Thyroid gland (tissue), 4 donors: Measurements from ENCODE around the gene CDKN2A. TPM values are rescaled to one million over a fixed set of nuclear protein-coding genes. Genes with fewer than 3 reads are reported as not detected.

Experiments used
- DNase-seq, 2 donors: peaks; one replicate each; pipeline ENCODE4 v3.0.0-alpha.2; 2019
- H3K27ac ChIP-seq, 3 donors: fragments of 200-600 bp; sonication (generic); 1 replicate in 2 of 3; 2 replicates in 1 of 3; pipeline ENCODE4 v1.5.1; 2016 to 2019; ENCODE audit warnings: mild to moderate bottlenecking in 1 of 3, moderate library complexity in 1 of 3
- H3K27me3 ChIP-seq: fragments of 200-600 bp; sonication (generic); one replicate; pipeline ENCODE4 v1.5.1; 2019
- H3K36me3 ChIP-seq, 2 donors: fragments of 200-600 bp; sonication (generic); one replicate each; pipeline ENCODE4 v1.5.1; 2016 to 2019
- H3K4me1 ChIP-seq, 2 donors: fragments of 200-600 bp; sonication (generic); one replicate each; pipeline ENCODE4 v1.5.1; 2017 to 2019
- H3K4me3 ChIP-seq, 3 donors: fragments of 200-600 bp; sonication (generic); replicated peaks in 1 of 3; 1 replicate in 2 of 3; 2 replicates in 1 of 3; pipeline ENCODE4 v1.5.1; 2016; ENCODE audit warnings: mild to moderate bottlenecking in 1 of 3
- H3K9me3 ChIP-seq: fragments of 200-600 bp; sonication (generic); one replicate; pipeline ENCODE4 v1.5.1; 2017
- POLR2A ChIP-seq, 2 donors: fragments of 450-650 bp; IDR thresholded peaks; one replicate each; pipeline ENCODE4 v1.6.1; 2017; ENCODE audit warnings: antibody characterized with exemption in 2 of 2, mild to moderate bottlenecking in 2 of 2, moderate library complexity in 1 of 2
- WGBS, 2 donors: methylation state at CpG; one replicate each; pipeline ENCODE4 v1.1.5; 2017; 5-methylcytosine and 5-hydroxymethylcytosine counted together
- intact Hi-C: fragments of 100-400 bp; cut with DNase I; formaldehyde crosslinking; loops from one replicate; pipeline ENCODE4 v1.15.1; 2023
- total RNA-seq, 4 donors: library from RNA; depleted of rRNA; stranded (reverse); fragments of >200 nt; gene quantifications; one replicate each; pipeline ENCODE4 v1.2.3, GENCODE V29; 2016
- TF ChIP-seq, protein P1 (sequence below), 6 experiments: fragments of 200-600 bp in 3 of 6; fragments of 450-650 bp in 3 of 6; sonication (generic) in 3 of 6; IDR thresholded peaks; one replicate each; pipeline ENCODE4 v1.5.1; 2016 to 2019; ENCODE audit warnings: antibody characterized with exemption in 6 of 6, mild to moderate bottlenecking in 2 of 6, inconsistent platforms in 1 of 6, moderate library complexity in 1 of 6

Gene CDKN2A
- total RNA-seq, 4 donors from 2014 or later, result 1.9 to 2.3 (median 2.1) TPM; not detected in 1

- peaks cover 29% of the 10 kb centered on the region for H3K27me3 ChIP-seq
- no peaks in the 10 kb centered on the region for H3K36me3 ChIP-seq
- TF ChIP-seq POLR2A (IDR thresholded peaks at IDR 0.05), result peak in 1 of 2 donors; percentile 70
- TF ChIP-seq, protein P1, sequence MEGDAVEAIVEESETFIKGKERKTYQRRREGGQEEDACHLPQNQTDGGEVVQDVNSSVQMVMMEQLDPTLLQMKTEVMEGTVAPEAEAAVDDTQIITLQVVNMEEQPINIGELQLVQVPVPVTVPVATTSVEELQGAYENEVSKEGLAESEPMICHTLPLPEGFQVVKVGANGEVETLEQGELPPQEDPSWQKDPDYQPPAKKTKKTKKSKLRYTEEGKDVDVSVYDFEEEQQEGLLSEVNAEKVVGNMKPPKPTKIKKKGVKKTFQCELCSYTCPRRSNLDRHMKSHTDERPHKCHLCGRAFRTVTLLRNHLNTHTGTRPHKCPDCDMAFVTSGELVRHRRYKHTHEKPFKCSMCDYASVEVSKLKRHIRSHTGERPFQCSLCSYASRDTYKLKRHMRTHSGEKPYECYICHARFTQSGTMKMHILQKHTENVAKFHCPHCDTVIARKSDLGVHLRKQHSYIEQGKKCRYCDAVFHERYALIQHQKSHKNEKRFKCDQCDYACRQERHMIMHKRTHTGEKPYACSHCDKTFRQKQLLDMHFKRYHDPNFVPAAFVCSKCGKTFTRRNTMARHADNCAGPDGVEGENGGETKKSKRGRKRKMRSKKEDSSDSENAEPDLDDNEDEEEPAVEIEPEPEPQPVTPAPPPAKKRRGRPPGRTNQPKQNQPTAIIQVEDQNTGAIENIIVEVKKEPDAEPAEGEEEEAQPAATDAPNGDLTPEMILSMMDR (IDR thresholded peaks at IDR 0.05), result peak; percentile 27 to 72 (median 60)
- H3K27ac ChIP-seq, result peak within 1 kb of the TSS in 2 of 3 donors; percentile 77 to 82
- H3K4me3 ChIP-seq, result peak within 1 kb of the TSS in 2 of 3 donors; percentile 32 to 59
- H3K4me1 ChIP-seq, result peaks cover 4 to 11% of the 10 kb centered on the region in 2 donors
- 1 to 2% methylated on average over 47 to 56 of the region's 86 CpGs for WGBS, 2 donors
- no peaks in the 10 kb centered on the region for H3K9me3 ChIP-seq
- DNase-seq, result peak; percentile 91 to 94
- intact Hi-C loops, result loop anchor here (5.0 kb wide), 1 partner anchor 207 kb away; the partner anchor contains the start of gene MTAP
Measured at GRCh38 chr9:22008717-22009505, 14.7 kb upstream of the CDKN2A start, which contains the start of gene CDKN2B. CDKN2B (minus strand) TSS chr9:22009305; CDS start chr9:22008953, 352 bp downstream.

GRCh38 chr9:22008384-22008716 is 14.2 kb upstream of the CDKN2A start:
- DNase-seq, result no peak
- TF ChIP-seq, protein P1 (IDR thresholded peaks at IDR 0.05), result no peak
- no peak for TF ChIP-seq POLR2A (IDR thresholded peaks at IDR 0.05)
- Histone ChIP-seq H3K27me3 (peaks cover 32% of the 10 kb centered on the region), H3K27ac (peak overlapping the region in 1 of 3 donors; percentile 77), H3K9me3 (no peaks in the 10 kb centered on the region), H3K36me3 (no peaks in the 10 kb centered on the region), H3K4me3 (peak overlapping the region in 1 of 3 donors; percentile 59), H3K4me1 (peaks cover 4 to 11% of the 10 kb centered on the region in 2 donors)
- intact Hi-C loops, result loop anchor here (5.0 kb wide), 1 partner anchor 206 kb away; the partner anchor contains the start of gene MTAP
- 6 to 7% methylated on average over 8 of the region's 8 CpGs for WGBS, 2 donors

DNA sequence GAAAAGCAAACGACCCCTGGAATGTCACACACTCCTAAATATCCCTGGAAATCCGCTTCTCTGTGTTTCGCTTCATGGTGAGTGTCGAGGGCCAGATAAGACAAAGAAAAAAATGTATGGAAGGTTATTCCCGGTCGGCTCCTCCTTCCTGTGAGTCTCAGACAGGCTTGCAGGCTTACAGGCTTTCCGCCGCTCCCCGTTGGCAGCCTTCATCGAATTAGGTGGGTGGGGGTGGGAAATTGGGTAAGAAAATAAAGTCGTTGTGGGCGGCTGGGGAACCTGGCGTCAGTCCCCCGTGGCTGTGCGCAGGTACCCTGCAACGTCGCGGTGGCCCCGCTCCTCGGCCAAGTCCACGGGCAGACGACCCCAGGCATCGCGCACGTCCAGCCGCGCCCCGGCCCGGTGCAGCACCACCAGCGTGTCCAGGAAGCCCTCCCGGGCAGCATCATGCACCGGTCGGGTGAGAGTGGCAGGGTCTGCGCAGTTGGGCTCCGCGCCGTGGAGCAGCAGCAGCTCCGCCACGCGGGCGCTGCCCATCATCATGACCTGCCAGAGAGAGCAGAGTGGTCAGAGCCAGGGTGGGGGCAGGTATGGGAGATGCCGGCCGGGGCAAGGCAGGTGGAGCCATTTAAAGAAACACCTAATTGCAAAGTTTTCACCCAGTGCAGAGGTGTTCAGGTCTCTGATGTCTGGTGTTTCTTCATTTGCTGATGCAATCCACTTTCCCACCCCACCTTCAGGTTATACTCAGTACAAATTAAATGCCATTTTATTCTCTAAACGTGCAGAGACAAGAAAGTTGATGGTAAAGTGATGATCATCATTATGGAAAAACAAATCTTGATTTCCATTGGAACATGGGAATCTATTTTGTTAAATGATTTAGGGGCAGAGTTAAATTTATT is 11.8 kb upstream of the CDKN2A start:
- H3K36me3 ChIP-seq, result no peaks in the 10 kb centered on the region
- no peak for DNase-seq
- H3K27ac ChIP-seq, result no peak overlapping the region
- TF ChIP-seq POLR2A (IDR thresholded peaks at IDR 0.05), result no peak
- TF ChIP-seq, protein P1 (IDR thresholded peaks at IDR 0.05), result no peak
- intact Hi-C loops, result loop anchor here (5.0 kb wide), 1 partner anchor 204 kb away; the partner anchor contains the start of gene MTAP
- H3K4me1 ChIP-seq, result peaks cover 4 to 11% of the 10 kb centered on the region in 2 donors
- WGBS, 2 donors, result 19 to 20% methylated on average over 25 to 28 of the region's 44 CpGs
- no peaks in the 10 kb centered on the region for H3K9me3 ChIP-seq
- H3K4me3 ChIP-seq, result no peak overlapping the region
- peaks cover 32% of the 10 kb centered on the region for H3K27me3 ChIP-seq

GRCh38 chr9:22005021-22005701 is 11.0 kb upstream of the CDKN2A start:
- H3K9me3 ChIP-seq, result no peaks in the 10 kb centered on the region
- H3K27ac ChIP-seq, result no peak overlapping the region
- H3K4me3 ChIP-seq, result no peak overlapping the region
- WGBS, 2 donors, result 23 to 33% methylated on average over 25 of the region's 25 CpGs
- peaks cover 32% of the 10 kb centered on the region for H3K27me3 ChIP-seq
- TF ChIP-seq POLR2A (IDR thresholded peaks at IDR 0.05), result no peak
- TF ChIP-seq, protein P1 (IDR thresholded peaks at IDR 0.05), result no peak
- intact Hi-C loops, result loop anchor here (5.0 kb wide), 1 partner anchor 203 kb away; the partner anchor contains the start of gene MTAP
- DNase-seq, result no peak
- H3K36me3 ChIP-seq, result no peaks in the 10 kb centered on the region
- peaks cover 4 to 11% of the 10 kb centered on the region in 2 donors for H3K4me1 ChIP-seq
